HG03196 (cell line): ENCODE results near the gene CDC123.
"Not testable (repeated sequence)": the region's sequence is repeated elsewhere in the genome, so short reads cannot be mapped to it uniquely, and the experiment has no call there.

Source experiments
- ATAC-seq: cut with Tn5 transposase; IDR thresholded peaks from one replicate; pipeline ENCODE4 v1.9.1; 2021; ENCODE audit not compliant: unreplicated experiment

Gene CDC123

DNA sequence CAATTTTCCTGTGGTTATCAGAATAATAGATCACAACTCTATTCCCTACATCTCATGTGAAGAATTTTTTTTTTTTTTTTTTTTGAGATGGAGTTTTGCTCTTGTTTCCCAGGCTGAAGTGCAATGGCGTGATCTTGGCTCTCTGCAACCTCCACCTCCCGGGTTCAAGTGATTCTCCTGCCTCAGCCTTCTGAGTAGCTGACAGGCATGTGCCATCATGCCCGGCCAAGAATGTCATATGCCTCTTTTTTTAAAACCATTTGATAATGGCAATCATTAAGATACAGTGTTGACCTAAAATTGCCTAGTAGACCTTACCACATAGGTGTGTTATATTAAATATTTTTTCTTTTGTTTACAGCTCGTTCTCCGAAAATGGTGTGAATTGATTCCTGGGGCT lies 38.7 kb downstream of the CDC123 start:
- ATAC-seq = not testable (repeated sequence)

DNA sequence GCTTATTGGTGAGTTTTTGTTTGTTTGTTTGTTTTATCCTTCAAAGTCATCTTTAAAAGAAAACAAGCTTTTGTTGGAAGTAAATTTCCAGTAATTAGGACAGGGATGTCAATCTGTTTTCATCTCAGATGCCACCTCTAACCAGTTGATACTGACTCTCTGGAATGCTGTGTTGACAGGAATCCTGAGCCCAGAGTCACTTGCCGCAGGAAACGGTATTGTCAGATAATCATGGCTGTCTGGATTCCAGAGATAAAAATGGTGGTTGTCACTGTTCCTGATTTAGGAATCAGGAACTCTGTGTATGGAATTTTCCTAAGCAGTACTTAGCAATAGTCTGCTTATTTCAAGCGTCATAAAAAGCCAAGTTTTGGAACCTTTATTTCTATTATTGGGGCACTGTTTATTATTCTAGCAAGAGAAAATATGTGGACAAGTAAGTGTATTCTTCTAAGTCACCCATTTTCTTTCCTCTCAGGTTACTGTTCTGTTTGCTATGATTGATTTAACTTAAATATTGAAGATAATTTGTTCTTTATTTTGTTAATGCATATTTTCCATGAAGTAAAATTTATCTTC lies 39.2 kb downstream of the CDC123 start:
- no peak for ATAC-seq

DNA sequence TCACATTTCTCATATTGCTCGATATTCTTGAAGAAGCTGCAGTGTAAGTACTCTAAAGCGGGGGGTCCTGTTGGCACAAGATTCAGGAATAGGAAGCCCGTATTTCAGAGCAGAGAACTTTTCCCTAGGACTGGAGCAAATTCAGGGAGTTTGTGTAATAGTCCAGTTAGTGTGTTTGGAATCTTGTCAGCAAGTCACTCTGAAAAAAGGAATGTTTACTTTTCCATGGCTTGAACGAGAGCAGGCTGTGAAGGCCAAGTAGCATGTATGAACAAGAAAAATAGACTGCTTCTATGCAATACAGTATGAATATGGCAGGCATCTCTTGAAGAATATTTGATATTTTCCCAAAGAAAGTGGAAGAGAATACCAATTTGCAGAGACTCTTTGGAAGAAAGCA lies 39.8 kb downstream of the CDC123 start:
- ATAC-seq = no peak

DNA sequence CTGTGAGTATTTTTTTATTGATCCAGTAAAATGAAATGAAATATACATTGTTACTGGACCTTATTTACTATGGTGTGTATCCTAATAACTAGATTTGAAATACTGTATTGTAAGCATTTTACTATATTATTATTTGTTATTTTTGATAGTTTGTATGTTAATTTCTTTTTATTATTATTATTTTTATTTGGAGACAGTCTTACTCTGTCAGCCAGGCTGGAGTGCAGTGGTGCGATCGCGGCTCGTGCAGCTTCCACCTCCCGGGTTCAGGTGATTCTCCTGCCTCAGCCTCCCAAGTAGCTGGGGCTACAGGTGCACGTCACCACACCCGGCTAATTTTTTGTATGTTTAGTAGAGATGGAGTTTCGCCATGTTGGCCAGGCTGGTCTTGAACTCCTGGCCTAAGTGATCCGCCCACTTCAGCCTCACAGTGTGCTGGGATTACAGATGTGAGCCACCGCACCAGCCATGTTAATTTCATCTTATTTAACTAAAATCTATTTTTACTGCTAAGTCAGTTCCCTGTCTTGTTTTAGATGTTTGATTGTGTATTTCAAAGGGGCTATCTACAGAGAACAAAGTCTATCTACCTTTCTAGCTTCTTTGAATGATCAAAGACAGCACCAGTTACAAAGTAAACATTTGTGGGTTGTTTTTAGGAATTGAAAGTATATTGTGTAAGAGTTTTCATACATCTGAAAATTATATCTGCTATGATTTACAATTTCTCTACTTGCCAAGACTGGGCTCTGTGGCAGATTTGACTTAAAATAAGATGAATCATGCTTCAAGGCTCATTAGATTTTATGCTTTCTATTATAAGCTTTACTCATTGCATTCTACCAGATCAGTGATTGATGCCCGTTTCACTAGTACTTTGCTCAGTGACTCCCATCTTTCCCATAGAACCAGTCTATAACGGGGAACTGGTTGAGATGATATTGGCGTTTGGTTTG lies 41.6 kb downstream of the CDC123 start:
- ATAC-seq = no peak

DNA sequence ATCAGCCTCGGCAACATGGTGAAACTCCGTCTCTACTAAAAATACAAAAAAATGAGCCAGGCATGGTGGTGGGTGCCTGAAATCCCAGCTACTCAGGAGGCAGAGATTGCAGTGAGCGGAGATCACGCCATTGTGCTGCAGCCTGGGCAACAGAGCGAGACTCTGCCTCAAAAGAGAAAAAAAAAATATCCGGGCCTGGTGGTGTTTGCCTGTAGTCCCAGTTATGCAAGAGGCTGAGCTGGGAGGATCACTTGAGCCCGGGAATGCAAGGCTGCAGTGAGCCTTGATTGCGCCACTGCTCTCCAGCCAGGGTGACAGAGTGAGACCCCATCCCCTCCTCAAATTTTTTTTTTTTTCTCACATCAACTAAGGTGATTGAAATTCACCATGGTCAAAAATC lies 42.8 kb downstream of the CDC123 start:
- ATAC-seq = no peak

DNA sequence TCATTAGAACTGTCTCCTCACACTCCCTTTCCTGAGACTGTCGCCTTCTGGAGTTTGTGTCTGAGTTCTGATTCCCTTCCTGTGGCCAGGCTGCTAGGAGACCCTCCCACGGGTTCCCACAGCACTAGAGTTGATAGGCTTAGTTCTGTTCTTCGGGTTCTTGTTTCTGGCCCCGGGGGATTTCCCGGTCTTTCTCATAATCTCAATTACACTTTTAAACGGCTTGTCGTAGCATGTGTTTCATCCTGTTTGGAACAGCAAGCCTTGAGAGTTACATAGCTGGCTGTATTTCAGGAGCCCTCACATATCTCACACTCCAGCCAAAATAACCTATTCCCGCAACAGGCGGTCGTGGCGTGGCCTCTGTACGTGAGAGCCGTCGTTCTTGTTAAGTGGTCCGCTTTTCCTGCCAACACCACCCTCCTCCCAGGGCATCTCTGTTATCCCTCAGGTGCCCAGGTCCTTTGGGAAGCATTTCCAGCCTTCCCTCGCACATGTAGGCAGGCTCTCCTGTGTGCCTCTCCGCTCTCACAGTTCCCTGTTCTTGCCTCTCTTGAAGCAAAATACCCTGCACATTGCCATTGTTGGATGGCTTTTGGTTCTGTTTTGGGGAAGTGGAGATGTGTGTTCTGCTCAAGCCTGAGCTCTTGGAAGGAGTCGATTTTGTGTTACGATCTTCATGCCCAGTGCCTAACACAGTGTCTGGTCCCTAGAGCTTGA lies 46.0 kb downstream of the CDC123 start:
- ATAC-seq = no peak

DNA sequence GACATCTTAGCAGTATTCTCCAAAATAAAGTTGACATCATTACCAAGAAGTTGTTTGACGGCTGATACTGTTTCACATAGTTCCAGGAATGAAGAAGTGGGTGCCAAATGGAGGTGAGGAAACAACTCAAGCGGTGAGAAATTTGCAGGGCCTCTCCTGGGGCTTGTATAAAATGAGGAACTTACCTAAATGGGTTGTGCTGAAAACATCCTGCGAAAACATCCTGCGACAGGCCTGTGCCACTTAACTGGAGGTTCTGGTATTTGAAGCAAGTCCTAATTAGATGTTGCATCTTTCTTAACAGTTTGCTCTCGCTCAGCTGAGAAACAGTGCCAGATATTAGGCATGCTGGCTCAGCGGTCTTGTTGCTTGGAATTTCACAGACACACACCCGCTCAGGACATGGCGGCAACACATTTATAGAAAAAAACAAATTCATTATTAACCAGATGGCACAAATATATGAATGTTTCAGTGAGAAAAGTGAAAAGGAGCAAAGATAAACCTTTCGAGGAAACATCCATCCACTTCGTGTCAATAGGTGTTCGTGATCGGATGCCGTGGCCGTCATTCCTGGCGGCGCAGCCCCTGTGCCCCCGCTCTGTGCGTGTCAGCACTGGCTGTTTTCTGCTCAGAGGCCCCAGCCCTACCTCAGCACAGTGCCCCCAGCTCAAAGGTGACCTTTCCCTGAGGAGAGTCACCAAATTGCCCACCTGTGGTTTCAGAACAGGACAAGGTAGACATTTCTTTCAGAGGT lies 48.1 kb downstream of the CDC123 start:
- ATAC-seq = no peak

DNA sequence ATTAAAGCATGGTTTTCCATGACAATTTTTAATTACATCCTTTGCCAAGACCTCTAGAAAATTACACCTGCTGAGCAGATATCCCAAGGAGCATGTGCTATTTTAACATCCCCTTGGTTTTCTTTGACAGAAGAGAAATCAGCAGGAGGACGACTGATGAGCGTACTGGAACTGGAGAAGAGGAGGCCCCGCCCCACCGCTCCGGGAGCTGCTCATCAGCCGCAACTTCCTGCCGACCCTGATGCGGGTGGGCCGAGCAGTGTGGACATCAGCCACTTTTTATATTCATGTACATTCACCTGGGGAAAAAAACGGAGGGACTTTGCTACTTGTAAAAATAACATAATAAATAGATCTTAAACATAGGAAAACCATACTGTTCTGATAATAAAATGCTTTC lies 54.2 kb downstream of the CDC123 start:
- ATAC-seq = no peak

DNA sequence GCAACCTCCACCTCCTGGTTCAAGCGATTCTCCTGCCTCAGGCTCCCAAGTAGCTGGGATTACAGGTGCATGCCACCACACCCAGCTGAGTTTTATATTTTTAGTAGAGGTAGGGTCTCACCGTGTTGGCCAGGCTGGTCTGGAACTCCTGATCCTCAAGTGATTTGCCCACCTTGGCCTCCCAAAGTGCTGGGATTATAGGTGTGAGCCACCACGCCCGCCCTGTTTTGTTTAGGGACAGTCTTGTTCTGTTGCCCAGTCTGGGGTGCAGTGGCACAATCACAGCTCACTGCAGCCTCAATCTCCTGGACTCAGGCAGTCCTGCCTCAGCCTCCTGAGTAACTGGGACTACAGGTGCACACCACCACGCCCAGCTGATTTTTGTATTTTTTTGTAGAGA lies 54.7 kb downstream of the CDC123 start:
- not testable (repeated sequence) for ATAC-seq

DNA sequence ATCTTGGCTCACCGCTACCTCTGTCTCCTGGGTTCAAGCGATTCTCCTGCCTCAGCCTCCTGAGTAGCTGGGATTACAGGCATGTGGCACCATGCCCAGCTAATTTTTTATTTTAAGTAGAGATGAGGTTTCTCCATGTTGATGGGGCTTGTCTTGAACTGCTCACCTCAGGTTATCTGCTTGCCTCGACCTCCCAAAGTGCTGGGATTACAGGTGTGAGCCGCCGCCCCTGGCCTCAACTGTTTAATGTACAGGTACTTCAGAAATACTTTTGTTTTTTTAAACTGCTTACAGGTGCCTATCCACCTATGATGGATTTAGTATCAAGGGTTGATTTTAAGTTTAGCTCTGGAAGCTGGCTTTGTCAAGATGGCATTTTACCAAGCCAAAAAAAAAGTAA lies 55.6 kb downstream of the CDC123 start:
- no peak for ATAC-seq

DNA sequence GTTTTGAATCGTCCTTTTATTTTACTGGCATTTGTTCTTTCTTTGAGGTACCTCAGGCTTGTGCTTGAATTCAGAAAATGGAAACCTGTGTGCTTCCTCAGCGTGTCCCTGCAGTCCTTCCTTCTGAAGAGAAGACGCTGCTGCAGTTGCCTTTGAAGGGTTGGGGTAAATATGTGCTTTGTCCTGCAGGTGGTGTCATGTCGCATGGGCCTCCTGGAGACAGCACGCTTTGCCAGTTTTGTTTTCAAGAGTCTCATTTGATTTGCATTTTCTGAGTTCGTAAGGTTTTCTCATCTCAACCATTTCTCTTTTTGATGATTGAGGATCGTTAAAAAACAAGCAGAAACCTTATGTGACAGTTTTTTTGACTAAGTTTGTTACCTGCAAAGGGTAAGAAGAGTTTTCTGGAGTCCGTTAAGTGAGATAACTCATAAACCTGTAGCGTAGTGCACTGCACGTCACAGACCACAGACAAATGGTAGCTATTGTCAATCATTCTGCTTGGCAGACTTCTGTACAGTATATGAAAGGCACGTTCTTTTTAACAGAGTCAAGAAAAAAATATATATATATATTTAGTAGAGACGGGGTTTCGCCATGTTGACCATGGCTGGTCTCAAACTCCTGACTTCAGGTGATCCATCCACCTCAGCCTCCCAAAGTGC lies 57.0 kb downstream of the CDC123 start:
- no peak for ATAC-seq

DNA sequence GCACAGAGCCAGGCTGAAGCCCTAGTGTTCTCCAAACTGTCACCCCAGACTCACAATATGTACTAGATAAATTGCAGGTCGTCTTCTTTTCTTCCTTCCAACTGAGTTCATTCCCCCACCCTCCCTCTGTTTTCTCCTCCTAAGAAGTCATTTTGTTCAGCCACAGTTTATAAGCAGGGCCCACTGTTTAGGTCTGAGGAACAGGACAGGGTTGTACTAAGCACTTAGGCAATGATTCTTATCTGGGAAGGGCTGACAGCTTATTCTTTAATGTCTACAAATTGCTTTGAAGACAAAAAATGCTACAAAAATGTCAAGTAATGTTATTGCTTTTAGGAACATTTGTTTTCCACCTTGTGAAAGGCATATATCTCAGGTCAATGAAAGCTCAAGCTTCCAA lies 59.1 kb downstream of the CDC123 start:
- ATAC-seq = no peak

DNA sequence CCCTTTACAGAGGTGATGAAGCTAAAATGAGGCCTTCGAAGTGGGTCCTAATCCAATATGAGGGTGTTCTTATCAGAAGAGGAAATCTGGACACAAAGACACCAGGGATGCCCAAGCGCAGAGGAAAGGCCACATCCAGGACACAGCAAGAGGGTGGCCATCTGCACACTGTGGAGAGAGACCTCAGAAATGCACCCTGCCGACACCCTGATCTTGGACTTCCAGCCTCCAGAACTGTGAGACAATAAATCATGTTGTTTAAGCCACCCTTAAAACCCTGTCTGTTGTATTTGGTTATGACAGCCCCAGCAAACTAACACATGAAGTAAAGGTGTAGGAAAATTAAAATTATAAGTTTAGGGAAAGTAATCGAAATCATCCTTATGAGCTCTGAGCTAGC lies 64.0 kb downstream of the CDC123 start:
- no peak for ATAC-seq

DNA sequence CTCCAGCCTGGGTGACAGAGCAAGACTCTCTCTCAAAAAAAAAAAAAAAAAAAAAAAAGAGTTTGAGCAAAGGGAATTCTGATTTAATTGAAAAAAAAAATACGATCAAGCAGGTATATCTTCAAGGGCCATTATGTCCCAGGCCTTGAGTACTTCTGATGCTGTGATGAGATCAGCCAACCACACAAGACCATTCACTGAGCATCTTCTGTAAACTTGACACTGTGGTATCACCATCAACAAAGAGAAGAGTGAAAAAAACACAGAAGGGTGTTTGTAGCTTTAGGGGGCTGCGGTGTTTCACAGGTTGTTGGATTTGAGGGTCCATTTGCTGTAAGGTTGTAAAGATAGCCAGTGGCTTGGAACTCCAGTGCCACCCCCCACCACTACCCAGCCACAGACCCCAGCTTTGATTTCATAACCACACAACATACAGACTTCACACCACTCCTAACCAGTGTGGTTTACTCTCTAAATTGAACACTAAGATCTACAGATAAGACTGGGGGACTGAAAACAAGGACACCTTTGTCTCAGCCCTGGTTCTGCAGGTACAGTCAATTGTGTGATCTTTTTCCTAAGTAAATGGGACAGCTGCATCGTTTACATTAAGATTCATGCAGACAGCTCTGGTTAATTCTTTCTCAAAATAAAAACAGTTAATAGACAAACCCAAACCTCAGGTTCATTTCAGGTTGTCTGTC lies 66.4 kb downstream of the CDC123 start:
- ATAC-seq = no peak

DNA sequence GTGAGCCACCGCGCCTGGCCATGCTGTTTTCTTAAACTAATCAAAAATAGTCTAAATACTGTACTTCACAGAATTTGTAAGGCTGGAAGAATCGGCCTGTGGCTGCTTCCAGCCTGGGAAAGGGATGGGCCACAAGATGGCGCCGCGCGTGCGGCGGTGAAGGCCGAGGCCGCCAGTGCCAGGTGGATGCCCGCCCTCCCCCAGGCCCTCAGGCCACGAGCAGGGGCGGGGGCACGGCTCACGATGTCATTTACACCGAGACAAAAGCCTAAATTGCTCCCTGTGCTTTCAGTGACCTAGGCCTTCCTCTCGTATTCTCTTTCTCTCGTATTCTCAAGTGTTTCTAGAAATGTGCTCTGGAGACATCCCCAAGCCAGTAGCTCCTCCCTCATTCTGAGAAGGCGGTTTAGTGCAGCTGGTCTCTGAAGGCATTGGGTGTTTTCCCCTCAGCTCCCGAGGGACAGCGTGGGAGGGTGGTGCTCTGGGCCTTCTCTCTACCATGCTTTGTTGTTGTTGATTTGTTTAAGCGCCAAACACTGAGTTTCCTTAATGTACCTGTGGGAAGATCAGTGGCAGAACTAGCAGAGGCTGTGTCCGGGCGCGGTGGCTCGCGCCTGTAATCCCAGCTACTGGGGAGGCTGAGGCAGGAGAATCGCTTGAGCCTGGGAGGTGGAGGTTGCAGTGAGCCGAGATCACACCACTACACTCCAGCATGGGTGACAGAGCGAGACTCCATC lies 68.4 kb downstream of the CDC123 start:
- peak; percentile 82 for ATAC-seq

DNA sequence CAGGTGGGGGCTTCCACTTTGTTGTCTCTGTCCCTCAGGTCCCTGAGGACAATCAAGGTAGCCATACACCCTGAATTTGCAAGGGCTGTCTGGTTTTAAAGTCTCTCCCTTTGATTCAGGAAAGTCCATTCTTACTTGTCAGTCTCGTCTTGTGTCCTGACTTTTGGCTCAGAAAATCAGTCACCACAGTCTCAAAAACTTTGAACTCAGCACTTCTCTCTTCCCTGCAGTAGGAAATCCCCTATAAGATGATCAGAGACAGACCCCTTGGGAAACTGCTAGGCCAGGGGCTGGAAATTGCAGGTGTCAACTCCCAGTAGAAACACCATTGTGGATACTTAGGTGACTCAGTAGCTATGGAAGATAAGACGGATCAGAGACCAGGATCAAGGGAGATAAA lies 73.1 kb downstream of the CDC123 start:
- no peak for ATAC-seq

DNA sequence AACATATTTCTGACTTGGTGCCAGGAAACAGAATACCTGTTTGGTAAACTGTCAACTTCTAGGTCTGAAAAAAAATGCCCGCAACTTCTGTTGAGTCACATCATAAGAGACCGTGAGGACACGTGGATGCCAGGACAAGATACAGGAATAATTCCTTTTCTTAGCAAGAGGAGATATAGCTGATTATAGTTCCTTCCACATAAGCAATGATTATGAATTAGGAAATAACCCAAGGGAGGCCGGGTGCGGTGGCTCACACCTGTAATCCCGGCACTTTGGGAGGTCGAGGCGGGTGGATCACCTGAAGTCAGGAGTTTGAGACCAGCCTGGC lies 75.2 kb downstream of the CDC123 start:
- no peak for ATAC-seq

DNA sequence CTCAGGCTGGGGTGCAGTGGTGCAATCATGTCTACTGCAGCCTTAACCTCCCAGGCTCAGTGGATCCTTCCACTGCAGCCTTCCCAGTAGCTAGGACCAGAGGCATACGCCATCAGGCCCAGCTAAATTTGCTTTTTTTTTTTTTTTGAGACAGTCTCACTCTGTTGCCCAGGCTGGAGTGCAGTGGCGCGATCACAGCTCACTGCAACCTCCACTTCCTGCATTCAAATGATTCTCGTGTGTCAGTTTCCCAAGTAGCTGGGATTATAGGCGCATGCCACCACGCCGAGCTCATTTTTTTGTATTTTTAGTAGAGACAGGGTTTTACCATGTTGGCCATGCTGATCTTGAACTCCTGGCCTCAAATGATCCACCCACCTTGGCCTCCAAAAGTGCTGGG lies 81.9 kb downstream of the CDC123 start:
- not testable (repeated sequence) for ATAC-seq

DNA sequence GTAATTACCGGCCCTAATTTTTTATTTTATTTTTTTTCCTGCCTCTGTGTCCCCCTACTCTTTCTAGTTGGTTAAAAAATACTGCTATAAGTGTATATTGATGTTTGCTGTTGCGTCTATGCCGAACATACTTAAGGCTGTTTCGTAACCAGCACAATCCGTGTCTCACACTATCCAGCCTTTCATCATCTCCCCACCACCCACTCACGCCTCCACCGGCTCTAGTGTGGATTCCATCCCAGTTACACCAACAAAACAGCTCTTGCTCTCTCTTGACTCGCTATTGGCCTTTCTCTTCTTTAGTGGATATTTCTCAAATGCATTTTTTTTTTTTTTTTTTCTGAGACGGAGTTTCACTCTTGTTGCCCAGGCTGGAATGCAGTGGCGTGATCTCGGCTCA lies 83.3 kb downstream of the CDC123 start:
- no peak for ATAC-seq

DNA sequence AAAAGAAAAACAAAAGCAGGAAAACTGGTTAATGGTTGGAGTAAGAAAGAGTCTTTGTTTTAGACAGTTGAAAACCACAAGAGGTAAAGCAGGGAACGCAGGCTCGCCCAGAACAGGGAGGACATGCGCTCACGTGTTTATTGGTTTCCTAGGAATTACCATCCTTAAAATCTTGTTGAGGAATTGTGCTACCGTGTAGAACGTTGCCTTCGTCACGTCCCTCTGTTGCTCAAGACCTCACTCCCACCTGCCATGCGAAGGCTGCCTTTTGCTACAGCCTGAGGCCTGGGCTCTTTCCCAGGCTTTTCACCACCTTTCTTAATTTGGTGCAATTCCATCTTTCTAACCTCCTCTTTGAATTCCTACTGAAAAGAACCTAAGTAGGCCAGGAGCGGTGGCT lies 91.8 kb downstream of the CDC123 start:
- no peak for ATAC-seq
